ENCODE data around the gene PYHIN1.

DNA sequence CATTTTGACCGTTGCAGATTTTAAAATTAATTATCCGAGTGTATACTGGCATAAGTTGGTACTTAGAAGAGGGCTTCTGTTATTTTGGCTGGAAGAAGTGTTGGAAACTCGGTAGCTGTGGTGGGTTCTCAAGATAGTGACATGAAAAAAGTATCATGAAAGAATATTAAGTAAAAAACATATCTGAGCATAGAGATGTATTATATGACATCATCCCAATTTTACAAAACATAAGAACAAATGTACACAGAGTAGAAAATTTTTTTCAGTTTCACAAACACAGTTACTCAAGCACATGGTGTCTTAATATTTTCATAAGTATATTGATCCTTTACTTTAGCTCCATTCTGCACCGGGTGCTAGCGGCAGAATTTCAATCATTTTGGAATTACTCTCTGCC, 79.0 kb downstream of the PYHIN1 start:
- TF ChIP-seq, protein P1, sequence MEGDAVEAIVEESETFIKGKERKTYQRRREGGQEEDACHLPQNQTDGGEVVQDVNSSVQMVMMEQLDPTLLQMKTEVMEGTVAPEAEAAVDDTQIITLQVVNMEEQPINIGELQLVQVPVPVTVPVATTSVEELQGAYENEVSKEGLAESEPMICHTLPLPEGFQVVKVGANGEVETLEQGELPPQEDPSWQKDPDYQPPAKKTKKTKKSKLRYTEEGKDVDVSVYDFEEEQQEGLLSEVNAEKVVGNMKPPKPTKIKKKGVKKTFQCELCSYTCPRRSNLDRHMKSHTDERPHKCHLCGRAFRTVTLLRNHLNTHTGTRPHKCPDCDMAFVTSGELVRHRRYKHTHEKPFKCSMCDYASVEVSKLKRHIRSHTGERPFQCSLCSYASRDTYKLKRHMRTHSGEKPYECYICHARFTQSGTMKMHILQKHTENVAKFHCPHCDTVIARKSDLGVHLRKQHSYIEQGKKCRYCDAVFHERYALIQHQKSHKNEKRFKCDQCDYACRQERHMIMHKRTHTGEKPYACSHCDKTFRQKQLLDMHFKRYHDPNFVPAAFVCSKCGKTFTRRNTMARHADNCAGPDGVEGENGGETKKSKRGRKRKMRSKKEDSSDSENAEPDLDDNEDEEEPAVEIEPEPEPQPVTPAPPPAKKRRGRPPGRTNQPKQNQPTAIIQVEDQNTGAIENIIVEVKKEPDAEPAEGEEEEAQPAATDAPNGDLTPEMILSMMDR (IDR thresholded peaks at IDR 0.05; ENCODE audit: borderline replicate concordance, extremely low read depth, low read length, poor library complexity, severe bottlenecking), result no peak
- TF ChIP-seq EZH2 (IDR thresholded peaks at IDR 0.05; ENCODE audit: borderline replicate concordance, low read depth, low read length, severe bottlenecking), result no peak
